Neuron (in vitro differentiated cells): ENCODE results near the gene SDK2.

Experiments
- H2AFZ ChIP-seq: one replicate; pipeline ENCODE4 v1.6.1; 2013; ENCODE audit warnings: low read depth, mild to moderate bottlenecking, inconsistent platforms, low read length, moderate library complexity
- H3K27me3 ChIP-seq: one replicate; pipeline ENCODE4 v1.6.1; 2013; ENCODE audit warnings: low read length; ENCODE audit not compliant: insufficient read depth
- H3K36me3 ChIP-seq: one replicate; pipeline ENCODE4 v1.6.1; 2013; ENCODE audit warnings: low read length; ENCODE audit not compliant: insufficient read depth
- H3K4me1 ChIP-seq: one replicate; pipeline ENCODE4 v1.6.1; 2013; ENCODE audit warnings: low read length; ENCODE audit not compliant: insufficient read depth
- H3K4me3 ChIP-seq: 2 replicates; pipeline ENCODE4 v1.5.1; 2013; ENCODE audit warnings: mild to moderate bottlenecking, low read length, moderate library complexity
- H3K9me3 ChIP-seq: one replicate; pipeline ENCODE4 v1.6.1; 2013; ENCODE audit warnings: low read length

SDK2 gene

DNA sequence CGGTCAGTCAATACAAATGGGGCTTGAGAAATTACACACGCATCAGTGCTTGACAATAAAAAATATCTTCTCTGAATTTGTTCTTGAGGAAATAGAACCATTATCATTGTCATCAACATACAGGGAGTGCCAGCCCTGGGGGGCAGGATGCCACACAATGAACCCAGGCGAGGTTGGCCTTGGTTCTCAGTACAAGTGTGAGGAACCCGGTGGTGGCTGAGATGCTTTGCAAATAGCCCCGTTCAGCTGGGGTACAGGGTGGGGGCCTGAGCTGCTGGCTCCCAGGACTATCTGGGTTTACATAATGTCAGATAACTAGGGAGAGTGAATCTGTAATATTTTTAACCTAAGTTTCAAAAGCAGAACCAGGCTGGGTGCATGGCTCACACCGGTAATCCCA lies 219.7 kb downstream of the SDK2 start:
- no peak overlapping the region for H2AFZ ChIP-seq
- no peak overlapping the region for H3K4me3 ChIP-seq
- peaks cover 4% of the 10 kb centered on the region for H3K4me1 ChIP-seq
- no peaks in the 10 kb centered on the region for H3K27me3 ChIP-seq
- no peaks in the 10 kb centered on the region for H3K9me3 ChIP-seq
- H3K36me3 ChIP-seq: peaks cover 41% of the 10 kb centered on the region

GRCh38 chr17:73423806-73424205 lies 220.4 kb downstream of the SDK2 start:
- Histone ChIP-seq H2AFZ (no peak overlapping the region), H3K9me3 (no peaks in the 10 kb centered on the region), H3K4me3 (no peak overlapping the region), H3K27me3 (no peaks in the 10 kb centered on the region), H3K4me1 (peaks cover 3% of the 10 kb centered on the region), H3K36me3 (peaks cover 47% of the 10 kb centered on the region)

GRCh38 chr17:73423159-73423715 lies 221.0 kb downstream of the SDK2 start:
- Histone ChIP-seq H3K9me3 (no peaks in the 10 kb centered on the region), H3K36me3 (peaks cover 52% of the 10 kb centered on the region), H2AFZ (no peak overlapping the region), H3K4me3 (no peak overlapping the region), H3K27me3 (no peaks in the 10 kb centered on the region), H3K4me1 (peaks cover 3% of the 10 kb centered on the region)

- Histone ChIP-seq H3K9me3 (no peaks in the 10 kb centered on the region), H3K4me1 (peaks cover 3% of the 10 kb centered on the region), H2AFZ (no peak overlapping the region), H3K27me3 (no peaks in the 10 kb centered on the region), H3K36me3 (peaks cover 59% of the 10 kb centered on the region), H3K4me3 (no peak overlapping the region)
Measured at GRCh38 chr17:73422121-73422520, 222.1 kb downstream of the SDK2 start.

DNA sequence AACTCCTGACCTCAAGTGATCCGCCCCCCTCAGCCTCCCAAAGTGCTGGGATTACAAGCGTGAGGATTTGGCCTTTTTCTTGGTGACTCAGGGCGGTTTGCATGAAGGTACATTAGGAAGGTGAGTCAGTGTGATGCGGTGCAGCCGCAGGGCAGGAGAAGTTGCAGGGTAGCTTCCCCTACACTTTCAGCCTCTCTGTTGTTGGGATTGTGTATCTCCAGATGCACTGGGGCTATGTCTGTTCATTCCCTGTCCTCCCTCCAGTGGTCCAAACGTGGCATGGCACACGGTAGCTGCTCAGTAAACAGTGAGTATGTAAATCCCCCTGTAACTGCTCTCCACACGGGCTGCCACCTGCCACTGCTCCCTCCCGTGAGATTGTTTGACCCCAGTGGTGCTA lies 223.3 kb downstream of the SDK2 start:
- Histone ChIP-seq H3K9me3 (no peaks in the 10 kb centered on the region), H2AFZ (no peak overlapping the region), H3K4me1 (peaks cover 3% of the 10 kb centered on the region), H3K36me3 (peaks cover 63% of the 10 kb centered on the region), H3K4me3 (no peak overlapping the region), H3K27me3 (no peaks in the 10 kb centered on the region)

DNA sequence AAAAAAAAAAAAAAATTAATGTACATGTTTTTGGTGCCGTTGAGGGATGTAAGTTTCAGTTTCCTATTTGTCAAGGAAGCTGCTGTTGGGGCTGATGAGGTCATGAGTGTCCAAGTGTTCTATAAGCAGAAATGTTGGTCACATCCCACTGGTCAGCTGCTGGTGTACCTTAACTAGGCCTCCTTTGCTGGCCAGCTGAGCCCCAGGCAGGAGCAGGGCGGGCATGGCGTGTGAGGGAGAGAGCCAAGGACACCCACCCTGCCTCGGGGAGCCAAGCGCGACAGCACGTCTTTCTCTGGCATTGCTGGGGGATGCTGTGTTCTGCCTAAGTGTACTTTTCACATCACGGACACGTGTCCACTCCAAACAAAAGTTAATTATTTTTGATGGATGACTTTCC lies 224.4 kb downstream of the SDK2 start:
- Histone ChIP-seq H3K4me3 (no peak overlapping the region), H3K9me3 (no peaks in the 10 kb centered on the region), H3K4me1 (peaks cover 3% of the 10 kb centered on the region), H3K36me3 (peaks cover 71% of the 10 kb centered on the region), H2AFZ (no peak overlapping the region), H3K27me3 (no peaks in the 10 kb centered on the region)

DNA sequence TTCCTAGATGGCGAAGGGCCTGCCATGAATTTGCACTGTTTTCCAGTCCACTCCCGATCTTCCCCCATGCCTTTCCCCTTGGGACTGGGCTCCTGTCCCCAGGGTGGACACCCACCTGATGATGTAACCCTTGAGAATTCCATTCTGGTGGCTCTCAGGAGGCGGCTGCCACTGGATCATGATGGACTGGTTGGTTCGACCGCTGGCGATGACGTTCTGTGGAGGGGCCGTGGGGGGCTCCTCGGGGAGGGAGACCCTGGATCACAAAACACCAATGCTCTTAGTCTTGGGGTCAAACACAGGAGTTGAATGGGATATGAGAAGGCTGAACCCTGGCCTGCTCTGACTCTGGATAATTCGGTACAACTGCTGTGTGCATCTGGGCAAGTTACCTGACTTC lies 225.2 kb downstream of the SDK2 start:
- Histone ChIP-seq H3K4me1 (no peaks in the 10 kb centered on the region), H3K9me3 (peaks cover 2% of the 10 kb centered on the region), H3K27me3 (no peaks in the 10 kb centered on the region)

DNA sequence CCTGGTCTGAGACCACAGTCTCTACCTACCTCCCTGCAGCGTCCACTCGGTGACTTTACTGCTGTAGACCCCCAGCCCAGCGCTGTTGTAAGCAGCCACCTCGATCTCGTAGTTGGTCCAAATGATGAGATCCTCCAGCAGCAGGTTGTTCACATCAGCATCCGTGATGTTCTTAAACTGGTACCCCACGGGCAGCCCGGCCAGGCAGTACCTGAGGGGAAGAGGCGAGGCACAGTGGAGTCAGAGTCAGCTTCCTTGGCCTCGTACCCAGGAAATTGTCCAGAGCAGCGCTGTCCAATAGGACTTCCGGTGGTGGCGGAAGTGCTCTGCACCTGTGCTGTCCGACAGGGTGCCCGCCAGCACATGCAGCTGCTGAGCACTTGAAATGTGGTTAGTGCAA lies 228.5 kb downstream of the SDK2 start:
- Histone ChIP-seq H3K4me3 (no peak overlapping the region), H3K4me1 (peaks cover 9% of the 10 kb centered on the region), H3K36me3 (peaks cover 59% of the 10 kb centered on the region), H3K9me3 (peaks cover 11% of the 10 kb centered on the region), H2AFZ (no peak overlapping the region), H3K27me3 (no peaks in the 10 kb centered on the region)

More for the DNA sequence above, 225.2 kb downstream of the SDK2 start:
- Histone ChIP-seq H3K4me3 (no peak overlapping the region), H3K36me3 (peaks cover 73% of the 10 kb centered on the region), H2AFZ (no peak overlapping the region)

- peaks cover 21% of the 10 kb centered on the region for H3K4me1 ChIP-seq
- peaks cover 56% of the 10 kb centered on the region for H3K36me3 ChIP-seq
- H2AFZ ChIP-seq: no peak overlapping the region
- no peaks in the 10 kb centered on the region for H3K27me3 ChIP-seq
- H3K4me3 ChIP-seq: no peak overlapping the region
- H3K9me3 ChIP-seq: peaks cover 11% of the 10 kb centered on the region
Measured at GRCh38 chr17:73414171-73414955, 229.9 kb downstream of the SDK2 start.

DNA sequence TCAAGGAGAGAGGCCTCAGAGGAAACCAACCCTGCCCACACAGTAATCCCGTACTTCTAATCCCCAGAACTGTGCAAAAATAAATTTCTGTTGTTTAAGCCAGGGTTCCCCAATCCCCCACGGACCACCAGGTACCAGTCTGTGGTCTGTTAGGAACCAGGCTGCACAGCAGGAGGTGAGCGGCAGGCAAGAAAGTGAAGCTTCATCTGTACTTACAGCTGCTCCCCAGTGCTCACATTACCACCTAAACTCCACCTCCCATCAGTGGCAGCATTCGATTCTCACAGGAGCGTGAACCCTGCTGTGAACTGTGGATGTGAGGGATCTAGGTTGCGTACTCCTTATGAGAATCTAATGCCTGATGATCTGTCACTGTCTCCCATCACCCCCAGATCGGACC lies 231.3 kb downstream of the SDK2 start:
- no peak overlapping the region for H3K4me3 ChIP-seq
- H3K9me3 ChIP-seq: peaks cover 11% of the 10 kb centered on the region
- no peaks in the 10 kb centered on the region for H3K27me3 ChIP-seq
- peaks cover 21% of the 10 kb centered on the region for H3K4me1 ChIP-seq
- no peak overlapping the region for H2AFZ ChIP-seq
- H3K36me3 ChIP-seq: peaks cover 44% of the 10 kb centered on the region

- Histone ChIP-seq H3K36me3 (peaks cover 38% of the 10 kb centered on the region), H2AFZ (no peak overlapping the region), H3K9me3 (peaks cover 11% of the 10 kb centered on the region), H3K4me3 (no peak overlapping the region), H3K27me3 (no peaks in the 10 kb centered on the region), H3K4me1 (peaks cover 21% of the 10 kb centered on the region)
Measured at GRCh38 chr17:73411313-73411747, 232.9 kb downstream of the SDK2 start.

- H3K4me3 ChIP-seq: no peak overlapping the region
- H3K36me3 ChIP-seq: peaks cover 36% of the 10 kb centered on the region
- peaks cover 21% of the 10 kb centered on the region for H3K4me1 ChIP-seq
- H3K27me3 ChIP-seq: no peaks in the 10 kb centered on the region
- no peak overlapping the region for H2AFZ ChIP-seq
- peaks cover 11% of the 10 kb centered on the region for H3K9me3 ChIP-seq
Measured at GRCh38 chr17:73410586-73411312, 233.5 kb downstream of the SDK2 start.

DNA sequence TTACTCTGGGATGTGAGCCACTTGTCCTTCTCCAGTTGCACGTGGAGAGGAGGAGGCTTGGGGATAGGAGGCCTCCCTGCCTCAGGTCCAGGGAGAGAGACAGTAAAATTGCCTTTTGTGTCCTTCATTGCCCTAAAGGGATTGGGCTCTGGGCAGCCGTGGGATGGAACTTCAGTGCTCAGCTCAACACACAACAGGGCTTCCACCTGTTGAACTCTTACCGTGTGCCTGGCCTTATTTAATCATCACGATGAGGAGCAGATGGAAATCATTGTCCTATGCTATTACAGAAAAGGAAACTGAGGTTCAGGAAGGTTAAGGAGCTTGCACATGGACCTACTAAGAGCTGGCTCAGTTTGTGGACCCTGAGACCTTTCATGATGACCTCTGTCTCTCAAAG lies 240.0 kb downstream of the SDK2 start:
- H2AFZ ChIP-seq: no peak overlapping the region
- no peak overlapping the region for H3K4me3 ChIP-seq
- H3K4me1 ChIP-seq: peaks cover 5% of the 10 kb centered on the region
- peaks cover 39% of the 10 kb centered on the region for H3K36me3 ChIP-seq
- no peaks in the 10 kb centered on the region for H3K9me3 ChIP-seq
- H3K27me3 ChIP-seq: no peaks in the 10 kb centered on the region
